ENCODE data around the gene NDUFB8.

GRCh38 chr10:100534726-100535125 lies 5.1 kb upstream of the NDUFB8 start:
- no peak for TF ChIP-seq CTCF (conservative IDR thresholded peaks at IDR 0.05 in 1 of 2, IDR thresholded peaks at IDR 0.05 in 1 of 2; ENCODE audit: low read depth in 1 of 2, low read length in 2 of 2)
- no peak for TF ChIP-seq EZH2 (IDR thresholded peaks at IDR 0.05; ENCODE audit: low read length, missing control alignments)

All from fibroblast of lung (primary cell).